Astrocyte (in vitro differentiated cells and primary cell): ENCODE measurements around the gene KCNMA1.

Source experiments
- EZH2 ChIP-seq: IDR thresholded peaks from 2 replicates; pipeline ENCODE4 v1.6.1; 2012; ENCODE audit warnings: mild to moderate bottlenecking, low read length, inconsistent platforms; ENCODE audit not compliant: insufficient read depth
- TF ChIP-seq, protein P1 (sequence below): IDR thresholded peaks from 2 replicates; pipeline ENCODE4 v1.5.1; 2011; ENCODE audit warnings: low read depth, mild to moderate bottlenecking, inconsistent platforms, low read length, moderate library complexity; ENCODE audit not compliant: insufficient read depth

DNA sequence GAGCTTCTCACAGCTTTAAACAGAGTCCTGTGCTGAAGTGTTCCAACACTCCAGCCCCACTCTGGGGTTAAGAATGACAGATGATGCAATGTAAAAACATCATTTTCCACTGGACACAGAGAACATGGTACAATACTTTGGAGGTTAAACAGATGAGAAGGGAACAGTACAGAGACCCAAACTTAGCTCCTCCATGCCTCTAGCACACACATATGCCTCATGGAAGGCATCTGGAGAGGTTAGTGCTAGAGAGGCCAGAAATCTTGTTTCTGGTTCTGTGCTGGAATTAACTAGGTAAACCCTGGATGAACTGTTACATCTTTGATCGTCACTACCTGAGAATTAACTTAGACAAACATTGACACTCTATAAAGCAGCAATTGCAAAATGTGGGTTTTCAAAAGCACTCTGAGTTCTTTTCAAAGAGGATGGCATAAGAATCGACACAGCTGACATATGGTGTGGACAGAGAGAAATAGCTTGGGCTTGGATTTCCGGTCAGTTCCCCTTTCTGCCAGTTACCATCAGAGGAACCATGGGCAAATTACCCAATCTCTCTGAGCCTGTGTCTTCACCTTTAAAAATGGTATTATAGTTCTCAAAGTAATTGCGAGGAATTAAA lies 81.9 kb downstream of the KCNMA1 start:
- TF ChIP-seq, protein P1, sequence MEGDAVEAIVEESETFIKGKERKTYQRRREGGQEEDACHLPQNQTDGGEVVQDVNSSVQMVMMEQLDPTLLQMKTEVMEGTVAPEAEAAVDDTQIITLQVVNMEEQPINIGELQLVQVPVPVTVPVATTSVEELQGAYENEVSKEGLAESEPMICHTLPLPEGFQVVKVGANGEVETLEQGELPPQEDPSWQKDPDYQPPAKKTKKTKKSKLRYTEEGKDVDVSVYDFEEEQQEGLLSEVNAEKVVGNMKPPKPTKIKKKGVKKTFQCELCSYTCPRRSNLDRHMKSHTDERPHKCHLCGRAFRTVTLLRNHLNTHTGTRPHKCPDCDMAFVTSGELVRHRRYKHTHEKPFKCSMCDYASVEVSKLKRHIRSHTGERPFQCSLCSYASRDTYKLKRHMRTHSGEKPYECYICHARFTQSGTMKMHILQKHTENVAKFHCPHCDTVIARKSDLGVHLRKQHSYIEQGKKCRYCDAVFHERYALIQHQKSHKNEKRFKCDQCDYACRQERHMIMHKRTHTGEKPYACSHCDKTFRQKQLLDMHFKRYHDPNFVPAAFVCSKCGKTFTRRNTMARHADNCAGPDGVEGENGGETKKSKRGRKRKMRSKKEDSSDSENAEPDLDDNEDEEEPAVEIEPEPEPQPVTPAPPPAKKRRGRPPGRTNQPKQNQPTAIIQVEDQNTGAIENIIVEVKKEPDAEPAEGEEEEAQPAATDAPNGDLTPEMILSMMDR = no peak
- no peak for TF ChIP-seq EZH2
